Nephron (organoid): ENCODE measurements around the gene PDE11A.

Source experiments
- H3K27ac Mint-ChIP-seq, 3 experiments: 2 replicates each; pipeline ENCODE4 v1.8.0; 2020; ENCODE audit warnings: mixed read lengths in 3 of 3, mild to moderate bottlenecking in 2 of 3, moderate library complexity in 1 of 3
- H3K27me3 Mint-ChIP-seq: 2 replicates; pipeline ENCODE4 v1.8.0; 2021; ENCODE audit warnings: low read depth, mild to moderate bottlenecking, moderate library complexity, mixed read lengths
- H3K36me3 Mint-ChIP-seq: 2 replicates; pipeline ENCODE4 v1.8.0; 2020; ENCODE audit warnings: low read depth, mixed read lengths
- H3K4me1 Mint-ChIP-seq: 2 replicates; pipeline ENCODE4 v1.8.0; 2020; ENCODE audit warnings: mixed read lengths
- H3K4me3 Mint-ChIP-seq, 3 experiments: 2 replicates each; pipeline ENCODE4 v1.8.0; 2020; ENCODE audit warnings: mild to moderate bottlenecking in 3 of 3, mixed read lengths in 3 of 3, moderate library complexity in 2 of 3
- H3K9me3 Mint-ChIP-seq: 2 replicates; pipeline ENCODE4 v1.8.0; 2020; ENCODE audit warnings: mixed read lengths
- TF ChIP-seq, protein P1 (sequence below), 3 experiments: fragments of 200-600 bp; sonication (generic); IDR thresholded peaks; one replicate each; pipeline ENCODE4 v1.5.0; 2021; ENCODE audit warnings: antibody characterized with exemption in 3 of 3; ENCODE audit not compliant: unreplicated experiment in 3 of 3

PDE11A gene

DNA sequence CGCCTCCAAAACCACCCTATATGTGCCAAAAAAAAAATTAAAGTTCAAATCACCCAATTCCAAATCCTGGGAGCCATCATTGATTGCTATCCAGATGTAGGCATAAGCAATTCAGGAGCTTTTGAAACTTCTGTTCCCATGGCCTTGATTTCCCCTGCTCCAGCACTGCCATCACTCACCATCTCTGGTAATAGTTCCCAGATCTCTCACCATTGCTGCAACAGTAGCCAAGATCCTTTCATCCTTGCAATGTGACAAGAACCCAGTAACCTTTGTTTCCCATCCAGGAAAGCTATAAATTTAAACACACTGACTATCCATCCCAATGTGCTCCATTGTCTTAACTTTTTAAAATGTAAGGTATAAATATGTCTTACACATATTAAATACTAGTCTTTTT is 155.4 kb downstream of the PDE11A start:
- Mint-ChIP-seq H3K36me3 (no peaks in the 10 kb centered on the region), H3K4me3 (no peak overlapping the region), H3K9me3 (no peaks in the 10 kb centered on the region), H3K27me3 (no peaks in the 10 kb centered on the region), H3K4me1 (no peaks in the 10 kb centered on the region), H3K27ac (no peak overlapping the region)
- TF ChIP-seq, protein P1, sequence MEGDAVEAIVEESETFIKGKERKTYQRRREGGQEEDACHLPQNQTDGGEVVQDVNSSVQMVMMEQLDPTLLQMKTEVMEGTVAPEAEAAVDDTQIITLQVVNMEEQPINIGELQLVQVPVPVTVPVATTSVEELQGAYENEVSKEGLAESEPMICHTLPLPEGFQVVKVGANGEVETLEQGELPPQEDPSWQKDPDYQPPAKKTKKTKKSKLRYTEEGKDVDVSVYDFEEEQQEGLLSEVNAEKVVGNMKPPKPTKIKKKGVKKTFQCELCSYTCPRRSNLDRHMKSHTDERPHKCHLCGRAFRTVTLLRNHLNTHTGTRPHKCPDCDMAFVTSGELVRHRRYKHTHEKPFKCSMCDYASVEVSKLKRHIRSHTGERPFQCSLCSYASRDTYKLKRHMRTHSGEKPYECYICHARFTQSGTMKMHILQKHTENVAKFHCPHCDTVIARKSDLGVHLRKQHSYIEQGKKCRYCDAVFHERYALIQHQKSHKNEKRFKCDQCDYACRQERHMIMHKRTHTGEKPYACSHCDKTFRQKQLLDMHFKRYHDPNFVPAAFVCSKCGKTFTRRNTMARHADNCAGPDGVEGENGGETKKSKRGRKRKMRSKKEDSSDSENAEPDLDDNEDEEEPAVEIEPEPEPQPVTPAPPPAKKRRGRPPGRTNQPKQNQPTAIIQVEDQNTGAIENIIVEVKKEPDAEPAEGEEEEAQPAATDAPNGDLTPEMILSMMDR (IDR thresholded peaks at IDR 0.05; ENCODE audit: unreplicated experiment in 3 of 3) = no peak

DNA sequence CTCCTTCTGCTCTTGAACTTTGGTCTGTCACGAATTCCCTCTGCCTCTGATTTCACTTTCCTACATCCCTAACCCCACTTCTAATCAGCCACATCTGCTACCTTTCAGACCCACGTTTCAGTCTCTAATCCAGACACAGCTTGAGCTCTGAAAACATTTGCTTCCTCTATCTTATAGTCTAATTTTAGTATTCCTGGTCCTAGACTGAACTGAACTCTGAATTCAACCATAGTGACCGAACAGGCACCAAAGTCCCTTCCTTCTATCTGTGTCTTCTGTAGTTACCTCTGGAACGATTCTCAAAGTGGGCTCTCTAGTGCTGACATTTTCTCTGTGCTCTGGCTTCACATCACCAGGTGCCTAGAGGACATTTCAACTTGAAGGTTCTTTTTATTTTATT is 156.2 kb downstream of the PDE11A start:
- no peak overlapping the region for H3K27ac Mint-ChIP-seq
- no peaks in the 10 kb centered on the region for H3K4me1 Mint-ChIP-seq
- no peaks in the 10 kb centered on the region for H3K27me3 Mint-ChIP-seq
- TF ChIP-seq, protein P1 (IDR thresholded peaks at IDR 0.05; ENCODE audit: unreplicated experiment in 3 of 3) = no peak
- H3K9me3 Mint-ChIP-seq = no peaks in the 10 kb centered on the region
- no peaks in the 10 kb centered on the region for H3K36me3 Mint-ChIP-seq
- no peak overlapping the region for H3K4me3 Mint-ChIP-seq

DNA sequence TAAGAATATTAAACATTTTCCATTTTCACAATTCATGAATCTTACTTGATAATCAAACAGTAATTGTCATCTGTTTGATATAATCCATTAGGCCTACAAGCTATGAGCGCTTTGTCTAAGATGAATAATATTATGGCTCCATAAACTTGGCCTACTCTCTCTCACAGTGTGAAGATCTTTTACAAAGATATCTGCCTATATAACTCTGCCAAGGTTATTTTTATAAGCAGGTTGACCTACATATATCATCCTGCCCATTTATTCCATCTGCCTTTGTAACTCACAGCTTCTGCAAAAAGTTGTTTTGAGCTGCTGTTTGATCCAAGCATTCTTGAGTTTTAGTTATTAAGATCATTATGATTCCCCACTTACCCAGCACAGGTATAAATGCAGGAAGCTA is 158.3 kb downstream of the PDE11A start:
- TF ChIP-seq, protein P1 (IDR thresholded peaks at IDR 0.05; ENCODE audit: unreplicated experiment in 3 of 3) = no peak

DNA sequence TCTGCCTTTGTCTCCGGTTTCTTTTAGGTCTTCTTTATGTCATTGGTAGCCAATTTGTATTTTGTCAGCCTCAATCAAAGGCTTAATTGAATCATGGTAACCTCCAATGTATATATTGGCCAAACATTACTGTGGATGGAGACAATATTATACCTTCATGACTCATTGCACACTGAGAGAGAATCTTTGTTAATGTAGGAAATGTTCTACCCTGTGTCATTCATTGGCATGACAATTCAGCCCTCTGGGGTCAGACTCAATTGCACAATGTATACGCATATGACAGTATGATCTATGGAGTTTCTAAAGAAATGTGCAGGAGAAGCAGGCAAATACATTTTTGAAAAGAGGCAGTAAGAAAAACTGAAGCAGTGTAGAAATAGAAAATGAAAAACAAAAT is 162.6 kb downstream of the PDE11A start:
- no peaks in the 10 kb centered on the region for H3K9me3 Mint-ChIP-seq
- no peaks in the 10 kb centered on the region for H3K27me3 Mint-ChIP-seq
- no peaks in the 10 kb centered on the region for H3K36me3 Mint-ChIP-seq
- H3K4me3 Mint-ChIP-seq = no peak overlapping the region
- peak overlapping the region in 1 of 3 experiments; percentile 16 for H3K27ac Mint-ChIP-seq
- TF ChIP-seq, protein P1 (IDR thresholded peaks at IDR 0.05; ENCODE audit: unreplicated experiment in 3 of 3) = no peak
- H3K4me1 Mint-ChIP-seq = no peaks in the 10 kb centered on the region

More for the DNA sequence above, 158.3 kb downstream of the PDE11A start:
- Mint-ChIP-seq H3K36me3 (no peaks in the 10 kb centered on the region), H3K27ac (no peak overlapping the region), H3K27me3 (no peaks in the 10 kb centered on the region), H3K4me3 (no peak overlapping the region), H3K4me1 (no peaks in the 10 kb centered on the region), H3K9me3 (no peaks in the 10 kb centered on the region)

DNA sequence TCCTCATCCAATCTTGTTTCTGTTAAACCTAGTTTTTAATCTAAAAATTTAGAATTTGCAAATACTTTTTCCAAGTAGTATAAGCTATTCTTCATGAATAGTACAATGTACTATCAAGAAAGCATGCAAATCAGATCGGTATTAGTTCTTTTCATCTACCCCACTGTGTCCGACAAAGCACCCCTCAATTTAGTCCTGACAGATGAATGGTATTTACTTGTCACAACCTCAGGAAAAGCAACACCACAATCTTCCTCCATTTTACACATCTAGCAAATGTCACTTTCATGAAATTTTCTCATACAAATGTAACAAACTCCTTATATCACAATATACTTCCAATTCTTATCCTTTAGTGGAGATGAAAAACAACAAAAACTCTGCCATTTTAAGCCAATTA is 163.8 kb downstream of the PDE11A start:
- no peaks in the 10 kb centered on the region for H3K9me3 Mint-ChIP-seq
- H3K4me1 Mint-ChIP-seq = no peaks in the 10 kb centered on the region
- TF ChIP-seq, protein P1 (IDR thresholded peaks at IDR 0.05; ENCODE audit: unreplicated experiment in 3 of 3) = no peak
- no peak overlapping the region for H3K4me3 Mint-ChIP-seq
- H3K36me3 Mint-ChIP-seq = no peaks in the 10 kb centered on the region
- H3K27me3 Mint-ChIP-seq = no peaks in the 10 kb centered on the region
- H3K27ac Mint-ChIP-seq = peak overlapping the region in 1 of 3 experiments; percentile 16

DNA sequence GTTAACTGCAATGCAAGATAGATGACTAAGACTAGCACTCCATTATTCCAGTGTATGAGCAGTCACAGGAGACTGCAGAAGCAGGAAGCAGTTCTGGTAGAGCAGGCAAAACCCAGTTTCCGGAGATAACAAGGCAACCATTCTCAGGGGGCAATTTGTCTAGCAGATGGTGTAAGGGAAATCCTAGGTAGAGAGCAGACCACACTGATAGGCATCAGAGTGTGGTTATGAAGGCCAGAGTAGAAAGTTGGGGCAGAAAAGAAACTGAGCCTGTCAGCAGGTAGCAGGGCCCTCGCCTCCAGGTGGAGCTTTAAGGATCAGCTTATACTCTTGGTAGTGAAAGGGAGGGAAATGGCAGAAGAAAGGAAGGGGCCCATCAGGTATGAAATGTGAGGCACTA is 164.4 kb downstream of the PDE11A start:
- no peaks in the 10 kb centered on the region for H3K27me3 Mint-ChIP-seq
- H3K9me3 Mint-ChIP-seq = no peaks in the 10 kb centered on the region
- H3K4me3 Mint-ChIP-seq = no peak overlapping the region
- H3K27ac Mint-ChIP-seq = peak overlapping the region in 1 of 3 experiments; percentile 18
- H3K4me1 Mint-ChIP-seq = no peaks in the 10 kb centered on the region
- no peaks in the 10 kb centered on the region for H3K36me3 Mint-ChIP-seq
- TF ChIP-seq, protein P1 (IDR thresholded peaks at IDR 0.05; ENCODE audit: unreplicated experiment in 3 of 3) = no peak
